H1 (cell line): Measurements from ENCODE around the gene UVSSA. TPM values are rescaled to one million over a fixed set of nuclear protein-coding genes. Genes with fewer than 3 reads are reported as not detected.

Experiments used
- CTCF ChIA-PET: fragments of 300-600 bp; sonication (Branson Sonifier 250); formaldehyde crosslinking; loops from one replicate; lab custom pipeline; 2021; ENCODE audit not compliant: partially characterized antibody; lab: Charles Lee
- POLR2A ChIA-PET: fragments of 300-600 bp; sonication (Branson Sonifier 250); formaldehyde crosslinking; loops from one replicate; lab custom pipeline; 2021; ENCODE audit warnings: inconsistent platforms; ENCODE audit not compliant: partially characterized antibody; lab: Charles Lee
- DNase-seq, 2 experiments: peaks; one replicate each; pipeline versions ENCODE4 v3.0.0 to v3.0.0-alpha.2; 2010 to 2022; ENCODE audit warnings: low spot score in 2 of 2, low read depth in 1 of 2, mixed read lengths in 1 of 2
- FAIRE-seq: peaks from 2 replicates; lab custom pipeline; 2011; peaks lifted over from hg19 to GRCh38; lab: Jason Lieb, UNC
- H2AFZ ChIP-seq: 2 replicates; pipeline ENCODE4 v1.8.1; 2012; ENCODE audit warnings: low read length, inconsistent platforms
- H2AK5ac ChIP-seq: 2 replicates; pipeline ENCODE4 v1.6.1; 2013; ENCODE audit warnings: low read depth, low read length
- H2BK120ac ChIP-seq: replicated peaks from 2 replicates; pipeline ENCODE3; 2013; ENCODE audit warnings: low read depth, low read length, inconsistent platforms
- H2BK12ac ChIP-seq: 2 replicates; pipeline ENCODE4 v1.6.1; 2013; ENCODE audit warnings: low read depth, low read length
- H2BK15ac ChIP-seq: 2 replicates; pipeline ENCODE4 v1.6.1; 2013; ENCODE audit warnings: low read length
- H2BK20ac ChIP-seq: 2 replicates; pipeline ENCODE4 v1.6.1; 2013; ENCODE audit warnings: low read length
- H2BK5ac ChIP-seq: 2 replicates; pipeline ENCODE4 v1.6.1; 2013; ENCODE audit warnings: low read depth, low read length
- H3K14ac ChIP-seq: 2 replicates; pipeline ENCODE4 v1.6.1; 2013; ENCODE audit warnings: inconsistent platforms; ENCODE audit not compliant: insufficient read length
- H3K18ac ChIP-seq: 2 replicates; pipeline ENCODE4 v1.6.1; 2013; ENCODE audit warnings: low read length; ENCODE audit errors: extremely low read depth
- H3K23ac ChIP-seq: 2 replicates; pipeline ENCODE4 v1.6.1; 2013; ENCODE audit warnings: inconsistent platforms; ENCODE audit not compliant: insufficient read length
- H3K23me2 ChIP-seq: 2 replicates; pipeline ENCODE4 v1.6.1; 2013; ENCODE audit warnings: low read depth, low read length
- H3K27ac ChIP-seq: 2 replicates; pipeline ENCODE4 v1.6.1; 2011; ENCODE audit warnings: low read depth, low read length, inconsistent platforms
- H3K27me3 ChIP-seq, 4 experiments: replicated peaks in 1 of 4; 1 replicate in 1 of 4; 2 replicates in 3 of 4; pipeline versions ENCODE4 v1.6.1 to v1.8.1; 2011 to 2013; ENCODE audit warnings: low read length in 3 of 4, mild to moderate bottlenecking in 3 of 4, inconsistent platforms in 2 of 4, mixed read lengths in 2 of 4, moderate library complexity in 1 of 4; ENCODE audit not compliant: control insufficient read depth in 3 of 4, insufficient read depth in 3 of 4; ENCODE audit errors: extremely low read depth in 1 of 4
- H3K36me3 ChIP-seq, 4 experiments: 2 replicates each; pipeline versions ENCODE4 v1.6.1 to v1.8.1; 2011 to 2013; ENCODE audit warnings: mild to moderate bottlenecking in 4 of 4, low read length in 3 of 4, moderate library complexity in 2 of 4, control low read depth in 1 of 4, inconsistent platforms in 1 of 4; ENCODE audit not compliant: insufficient read depth in 4 of 4, control insufficient read depth in 2 of 4
- H3K4ac ChIP-seq: replicated peaks from 2 replicates; pipeline ENCODE3; 2013; ENCODE audit warnings: low read length, low read depth, mixed read lengths, inconsistent platforms; ENCODE audit not compliant: insufficient read length
- H3K4me1 ChIP-seq, 4 experiments: replicated peaks in 1 of 4; 1 replicate in 1 of 4; 2 replicates in 3 of 4; pipeline versions ENCODE4 v1.6.1 to v1.8.1; 2011 to 2013; ENCODE audit warnings: low read length in 3 of 4, inconsistent platforms in 2 of 4, mixed read lengths in 1 of 4; ENCODE audit not compliant: insufficient read depth in 4 of 4, control insufficient read depth in 3 of 4
- H3K4me2 ChIP-seq, 2 experiments: 2 replicates each; pipeline versions ENCODE4 v1.6.1 to v1.8.1; 2011 to 2013; ENCODE audit warnings: low read depth in 2 of 2, low read length in 2 of 2, control low read depth in 1 of 2, inconsistent platforms in 1 of 2, mild to moderate bottlenecking in 1 of 2; ENCODE audit not compliant: insufficient read depth in 1 of 2
- H3K4me3 ChIP-seq, 4 experiments: fragments of 200-600, 300-600 bp in 1 of 4; sonication (generic), shearing (Covaris generic), sonication (Bioruptor Twin) in 1 of 4; 2 replicates each; pipeline versions ENCODE4 v1.5.1 to v1.8.1; 2011 to 2016; ENCODE audit warnings: low read length in 4 of 4, low read depth in 3 of 4, control low read depth in 2 of 4, inconsistent platforms in 2 of 4, mild to moderate bottlenecking in 2 of 4, mixed read lengths in 1 of 4, moderate library complexity in 1 of 4; ENCODE audit not compliant: insufficient read depth in 2 of 4; ENCODE audit errors: extremely low read depth in 1 of 4
- H3K56ac ChIP-seq: replicated peaks from 2 replicates; pipeline ENCODE3; 2013; ENCODE audit warnings: low read depth, mild to moderate bottlenecking, mixed read lengths, low read length, inconsistent platforms; ENCODE audit not compliant: insufficient read length
- H3K79me1 ChIP-seq: 2 replicates; pipeline ENCODE4 v1.6.1; 2013; ENCODE audit warnings: low read depth, low read length, control low read depth
- H3K79me2 ChIP-seq, 2 experiments: 2 replicates each; pipeline versions ENCODE4 v1.6.1 to v1.8.1; 2012 to 2013; ENCODE audit warnings: low read length in 2 of 2, mild to moderate bottlenecking in 2 of 2, inconsistent platforms in 1 of 2; ENCODE audit not compliant: insufficient read depth in 2 of 2, control insufficient read depth in 1 of 2
- H3K9ac ChIP-seq, 4 experiments: replicated peaks in 1 of 4; 1 replicate in 1 of 4; 2 replicates in 3 of 4; pipeline versions ENCODE4 v1.6.1 to v1.8.1; 2011 to 2013; ENCODE audit warnings: low read depth in 3 of 4, low read length in 3 of 4, control low read depth in 2 of 4, mild to moderate bottlenecking in 2 of 4, moderate library complexity in 2 of 4, inconsistent platforms in 1 of 4; ENCODE audit errors: extremely low read depth in 1 of 4
- H3K9me3 ChIP-seq, 2 experiments: 2 replicates each; pipeline versions ENCODE4 v1.6.1 to v1.8.1; 2012 to 2013; ENCODE audit warnings: mild to moderate bottlenecking in 2 of 2, moderate library complexity in 2 of 2, control low read depth in 1 of 2, inconsistent platforms in 1 of 2, low read depth in 1 of 2, low read length in 1 of 2, mixed read lengths in 1 of 2; ENCODE audit not compliant: insufficient read depth in 2 of 2
- H4K20me1 ChIP-seq, 2 experiments: replicated peaks in 1 of 2; 2 replicates each; pipeline versions ENCODE3 to v1.8.1; 2011 to 2013; ENCODE audit warnings: inconsistent platforms in 2 of 2, low read length in 2 of 2, mild to moderate bottlenecking in 1 of 2; ENCODE audit not compliant: insufficient read depth in 2 of 2, control insufficient read depth in 1 of 2
- H4K5ac ChIP-seq: 2 replicates; pipeline ENCODE4 v1.6.1; 2013; ENCODE audit warnings: low read length, low read depth, mixed read lengths, inconsistent platforms; ENCODE audit not compliant: insufficient read length
- H4K8ac ChIP-seq: 2 replicates; pipeline ENCODE4 v1.8.0; 2013; ENCODE audit warnings: mild to moderate bottlenecking, moderate library complexity, low read length, inconsistent platforms; ENCODE audit not compliant: insufficient read depth; ENCODE audit errors: extremely low read depth
- H4K91ac ChIP-seq: replicated peaks from 2 replicates; pipeline ENCODE3; 2013; ENCODE audit warnings: low read length, mixed read lengths, inconsistent platforms; ENCODE audit not compliant: insufficient read length
- BRCA1 ChIP-seq: IDR thresholded peaks from 2 replicates; pipeline ENCODE4 v1.6.1; 2012; ENCODE audit warnings: low read depth, low read length, improper control_type of control experiment
- CEBPB ChIP-seq: IDR thresholded peaks from 2 replicates; pipeline ENCODE4 v1.6.1; 2012; ENCODE audit warnings: low read depth, low read length
- CREB1 ChIP-seq: IDR thresholded peaks from 2 replicates; pipeline ENCODE4 v1.6.1; 2012; ENCODE audit warnings: inconsistent platforms
- HDAC2 ChIP-seq, 2 experiments: fragments of 300-600 bp in 1 of 2; sonication (generic) in 1 of 2; IDR thresholded peaks; 2 replicates each; pipeline ENCODE4 v1.6.1; 2011 to 2012; ENCODE audit warnings: low read depth in 2 of 2, low read length in 2 of 2, mild to moderate bottlenecking in 2 of 2, moderate library complexity in 2 of 2, borderline replicate concordance in 1 of 2, inconsistent platforms in 1 of 2
- HDAC6 ChIP-seq: IDR thresholded peaks from one replicate; pipeline ENCODE4 v1.7.1; 2012; ENCODE audit warnings: low read depth, mild to moderate bottlenecking, inconsistent platforms, low read length, moderate library complexity
- KDM1A ChIP-seq: fragments of 200-600, 300-600 bp; sonication (generic); IDR thresholded peaks from 2 replicates; pipeline ENCODE4 v1.7.1; 2016; ENCODE audit warnings: mild to moderate bottlenecking, low read length, borderline replicate concordance
- PHF8 ChIP-seq: fragments of 200-600 bp; sonication (generic); conservative IDR thresholded peaks from 2 replicates; pipeline ENCODE4 v1.7.1; 2012; ENCODE audit warnings: low read depth, mild to moderate bottlenecking, inconsistent platforms, low read length, moderate library complexity
- POLR2A ChIP-seq, 2 experiments: IDR thresholded peaks; 1 replicate in 1 of 2; 2 replicates in 1 of 2; pipeline ENCODE4 v1.6.1; 2011; ENCODE audit warnings: low read depth in 2 of 2, low read length in 2 of 2, mild to moderate bottlenecking in 2 of 2; ENCODE audit errors: control extremely low read depth in 1 of 2
- RBBP5 ChIP-seq: IDR thresholded peaks from 2 replicates; pipeline ENCODE4 v1.7.1; 2012; ENCODE audit warnings: low read depth, mild to moderate bottlenecking, inconsistent platforms, low read length, moderate library complexity, borderline replicate concordance
- RXRA ChIP-seq: IDR thresholded peaks from 2 replicates; pipeline ENCODE4 v1.6.1; 2011; ENCODE audit warnings: low read depth, mild to moderate bottlenecking, low read length, moderate library complexity; ENCODE audit not compliant: insufficient read depth
- SAP30 ChIP-seq: fragments of 300-600 bp; sonication (generic); IDR thresholded peaks from 2 replicates; pipeline ENCODE4 v1.7.1; 2012; ENCODE audit warnings: low read length, moderate library complexity, mild to moderate bottlenecking, inconsistent platforms; ENCODE audit not compliant: insufficient read depth, insufficient replicate concordance
- SIRT6 ChIP-seq: IDR thresholded peaks from one replicate; pipeline ENCODE4 v1.7.1; 2012; ENCODE audit warnings: low read length, inconsistent platforms
- ZNF274 ChIP-seq: IDR thresholded peaks from 2 replicates; pipeline ENCODE4 v1.7.0; 2012; ENCODE audit warnings: low read length, borderline replicate concordance; ENCODE audit errors: extremely low read depth
- WGBS, 2 experiments: shearing (Covaris generic) in 1 of 2; methylation state at CpG; one replicate each; pipeline versions ENCODE4 v1.1.6 to v1.1.7; 2013 to 2015; ENCODE audit warnings: low lambda C conversion rate in 2 of 2, mixed read lengths in 2 of 2, inconsistent platforms in 1 of 2, low coverage in 1 of 2, missing lambda C conversion rate in 1 of 2; ENCODE audit not compliant: insufficient replicate concordance in 2 of 2, insufficient coverage in 1 of 2, insufficient read length in 1 of 2; ENCODE audit errors: extremely low coverage in 1 of 2, missing lambda C conversion rate in 1 of 2; 5-methylcytosine and 5-hydroxymethylcytosine counted together
- polyA plus RNA-seq, 7 experiments: library from polyadenylated mRNA; depleted of rRNA in 3 of 7; stranded (reverse) in 5 of 7; unstranded in 2 of 7; fragments of >200 nt in 5 of 7; fragments of 200-250 nt in 2 of 7; gene quantifications; 1 replicate in 5 of 7; 2 replicates in 1 of 7; 4 replicates in 1 of 7; pipeline versions ENCODE4 v1.2.1 to v1.2.3, GENCODE V29; 2011 to 2013; ENCODE audit warnings: missing spikeins in 2 of 7, mixed read lengths in 2 of 7
- total RNA-seq: library from RNA; stranded (reverse); fragmentation: NEBNext Ultra II Directional; extraction: Animal tissue kit (Norgen Biotek cat#: 25700); gene quantifications from 2 replicates; pipeline ENCODE4 v1.2.1, GENCODE V29; 2021

The UVSSA gene
- total and polyA plus RNA-seq, 2 of the 8 experiments (the other 6 are each of a cell fraction or from before 2014, with no cell fraction given): 14.5 to 19.4 TPM

- H2BK120ac ChIP-seq: no peak overlapping the region
- H2AK5ac ChIP-seq: no peak overlapping the region
- H4K8ac ChIP-seq: peak overlapping the region; percentile 68
- no peak overlapping the region for H2BK12ac ChIP-seq
- no peak overlapping the region for H3K4me3 ChIP-seq
- H3K79me2 ChIP-seq: no peaks in the 10 kb centered on the region
- ChIA-PET CTCF (interaction anchor here (1.3 to 2.6 kb wide), 4 partner anchors 9 to 255 kb away, joined by 5 to 15 read pairs (median 6); no protein-coding TSS in a partner anchor), POLR2A (interaction anchor here (0.7 kb wide), 1 partner anchor 580 kb away, joined by 3 read pairs; no protein-coding TSS in a partner anchor)
- H3K23ac ChIP-seq: no peak overlapping the region
- no peak overlapping the region for H3K18ac ChIP-seq
- DNase-seq (no peak), FAIRE-seq (no peak)
- H3K27ac ChIP-seq: no peak overlapping the region
- no peaks in the 10 kb centered on the region for H3K9me3 ChIP-seq
- H2BK15ac ChIP-seq: no peak overlapping the region
- peaks cover 0 to 2% (median 0%) of the 10 kb centered on the region in 4 experiments; a peak in 1 of 8 replicates for H3K36me3 ChIP-seq
- no peak overlapping the region for H2BK5ac ChIP-seq
- H3K14ac ChIP-seq: no peak overlapping the region
- no peaks in the 10 kb centered on the region; a peak in 1 of 7 replicates for H3K4me1 ChIP-seq
- no peak overlapping the region for H4K5ac ChIP-seq
- no peak overlapping the region for H3K4ac ChIP-seq
- no peaks in the 10 kb centered on the region for H3K23me2 ChIP-seq
- H3K27me3 ChIP-seq: no peaks in the 10 kb centered on the region
- no peak overlapping the region for H4K91ac ChIP-seq
- no peak overlapping the region for H3K9ac ChIP-seq
- WGBS, 2 experiments: 91% methylated on average over 42 of the region's 42 CpGs; no CpG with 5 or more reads in 1 of the 2 experiments
- H4K20me1 ChIP-seq: peaks cover 0 to 6% of the 10 kb centered on the region in 2 experiments
- H2AFZ ChIP-seq: no peak overlapping the region
- H3K79me1 ChIP-seq: no peaks in the 10 kb centered on the region
- H2BK20ac ChIP-seq: no peak overlapping the region
- no peak overlapping the region for H3K4me2 ChIP-seq
- no peak overlapping the region for H3K56ac ChIP-seq
- no peak for TF ChIP-seq CEBPB
- TF ChIP-seq PHF8: no peak
- TF ChIP-seq ZNF274: no peak
- no peak for TF ChIP-seq BRCA1
- no peak for TF ChIP-seq RBBP5
- no peak for TF ChIP-seq SIRT6
- TF ChIP-seq RXRA: no peak
- TF ChIP-seq HDAC6: no peak
- no peak for TF ChIP-seq POLR2A (IDR thresholded peaks at IDR 0.05; ENCODE audit: control extremely low read depth in 1 of 2, low read depth in 2 of 2, low read length in 2 of 2)
- TF ChIP-seq KDM1A: no peak
- no peak for TF ChIP-seq CREB1
- TF ChIP-seq SAP30: no peak
- TF ChIP-seq HDAC2 (IDR thresholded peaks at IDR 0.05; ENCODE audit: borderline replicate concordance in 1 of 2, low read depth in 2 of 2, low read length in 2 of 2): no peak
Observed at GRCh38 chr4:1373892-1374705, 27.1 kb downstream of the UVSSA start.
